HEK293T (cell line): Measurements from ENCODE around the gene SMIM5.

Experiments
- CTCF ChIA-PET: fragments of 350-600 bp; formaldehyde crosslinking; extraction: SDS; loops from one replicate; lab custom pipeline; 2021; ENCODE audit warnings: antibody characterized with exemption, inconsistent platforms; lab: Yijun Ruan, JAX
- POLR2A ChIA-PET: fragments of 350-600 bp; formaldehyde crosslinking; extraction: SDS; loops from one replicate; lab custom pipeline; 2020; ENCODE audit warnings: antibody characterized with exemption, inconsistent platforms; lab: Yijun Ruan, JAX
- DNase-seq: peaks from one replicate; pipeline ENCODE4 v3.0.0; 2012; ENCODE audit warnings: mixed read lengths; ENCODE audit errors: extremely low spot score
- ARNT ChIP-seq: fragments of 450-650 bp; IDR thresholded peaks from 2 replicates; pipeline ENCODE4 v1.6.1; 2017; ENCODE audit warnings: mild to moderate bottlenecking
- BHLHE40 ChIP-seq: fragments of 450-650 bp; IDR thresholded peaks from 2 replicates; pipeline ENCODE4 v1.6.1; 2016; ENCODE audit warnings: mild to moderate bottlenecking, moderate library complexity, borderline replicate concordance
- CTBP1 ChIP-seq: fragments of 450-650 bp; IDR thresholded peaks from 2 replicates; pipeline ENCODE4 v1.6.1; 2016; ENCODE audit warnings: borderline replicate concordance
- ELF4 ChIP-seq: fragments of 450-650 bp; IDR thresholded peaks from 2 replicates; pipeline ENCODE4 v1.6.1; 2017; ENCODE audit warnings: antibody characterized with exemption
- FOXA1 ChIP-seq: fragments of 450-650 bp; IDR thresholded peaks from 2 replicates; pipeline ENCODE4 v1.6.1; 2016; ENCODE audit warnings: mild to moderate bottlenecking
- FOXK2 ChIP-seq: fragments of 450-650 bp; IDR thresholded peaks from 2 replicates; pipeline ENCODE4 v1.6.1; 2016; ENCODE audit warnings: mild to moderate bottlenecking
- FOXM1 ChIP-seq: fragments of 450-650 bp; IDR thresholded peaks from 2 replicates; pipeline ENCODE4 v1.6.1; 2017; ENCODE audit warnings: mild to moderate bottlenecking, borderline replicate concordance
- HDGF ChIP-seq: fragments of 450-650 bp; IDR thresholded peaks from 2 replicates; pipeline ENCODE4 v1.6.1; 2017; ENCODE audit warnings: antibody characterized with exemption, borderline replicate concordance
- L3MBTL2 ChIP-seq: fragments of 450-650 bp; conservative IDR thresholded peaks from 2 replicates; pipeline ENCODE4 v1.6.1; 2016; ENCODE audit warnings: mild to moderate bottlenecking
- LEF1 ChIP-seq: fragments of 450-650 bp; IDR thresholded peaks from 2 replicates; pipeline ENCODE4 v1.6.1; 2017; ENCODE audit warnings: mild to moderate bottlenecking, borderline replicate concordance
- NFRKB ChIP-seq: fragments of 450-650 bp; IDR thresholded peaks from 2 replicates; pipeline ENCODE4 v1.6.1; 2016; ENCODE audit warnings: mild to moderate bottlenecking, moderate library complexity
- SP1 ChIP-seq: fragments of 450-650 bp; IDR thresholded peaks from 2 replicates; pipeline ENCODE4 v1.6.1; 2017
- SUZ12 ChIP-seq: fragments of 450-650 bp; IDR thresholded peaks from 2 replicates; pipeline ENCODE4 v1.6.1; 2016; ENCODE audit warnings: mild to moderate bottlenecking
- TARDBP ChIP-seq: fragments of 450-650 bp; IDR thresholded peaks from 2 replicates; pipeline ENCODE4 v1.6.1; 2016
- ZNF384 ChIP-seq: fragments of 450-650 bp; IDR thresholded peaks from 2 replicates; pipeline ENCODE4 v1.6.1; 2016
- TF ChIP-seq, protein P1 (sequence below): fragments of 450-650 bp; IDR thresholded peaks from 2 replicates; pipeline ENCODE4 v1.6.1; 2016

SMIM5 gene

DNA sequence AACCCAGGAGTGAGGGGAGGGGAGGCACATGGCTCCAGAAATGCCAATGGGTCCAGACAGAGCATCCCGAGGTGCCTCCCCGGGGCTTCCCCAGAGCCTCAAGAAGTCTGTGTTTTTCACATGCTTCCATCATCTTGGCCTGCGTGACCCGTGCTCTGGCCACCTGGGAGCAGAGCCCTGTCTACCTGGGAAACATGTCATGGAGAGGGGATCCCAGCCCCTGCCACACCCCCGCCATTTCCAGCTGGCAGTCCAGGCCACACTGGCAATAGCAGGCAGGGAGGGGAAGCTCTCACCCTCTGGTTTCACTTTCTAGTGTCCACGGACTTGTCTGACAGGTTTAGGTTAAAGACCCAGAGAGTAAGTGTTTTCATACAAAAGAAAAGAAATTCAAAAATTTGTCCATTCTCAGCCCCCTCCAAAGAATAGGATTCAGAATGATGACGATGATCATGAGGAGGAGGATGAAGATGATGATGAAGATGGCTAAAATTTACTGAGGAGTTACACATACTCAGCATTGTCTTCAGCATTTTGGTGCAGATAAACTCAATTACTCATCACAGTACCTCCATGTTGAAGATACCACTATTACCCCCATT, 9.0 kb downstream of the SMIM5 start:
- TF ChIP-seq CTBP1 (no peak), ZNF384 (no peak), NFRKB (no peak), FOXA1 (no peak), ARNT (no peak), FOXK2 (no peak), BHLHE40 (no peak), ELF4 (no peak), HDGF (no peak), L3MBTL2 (no peak), LEF1 (no peak), FOXM1 (no peak)
- ChIA-PET CTCF (interaction anchor here (10.4 kb wide), 1 partner anchor 9 kb away, joined by 69 read pairs; the partner anchor contains the start of gene SMIM5), POLR2A (no interaction called here)
- no peak for DNase-seq

DNA sequence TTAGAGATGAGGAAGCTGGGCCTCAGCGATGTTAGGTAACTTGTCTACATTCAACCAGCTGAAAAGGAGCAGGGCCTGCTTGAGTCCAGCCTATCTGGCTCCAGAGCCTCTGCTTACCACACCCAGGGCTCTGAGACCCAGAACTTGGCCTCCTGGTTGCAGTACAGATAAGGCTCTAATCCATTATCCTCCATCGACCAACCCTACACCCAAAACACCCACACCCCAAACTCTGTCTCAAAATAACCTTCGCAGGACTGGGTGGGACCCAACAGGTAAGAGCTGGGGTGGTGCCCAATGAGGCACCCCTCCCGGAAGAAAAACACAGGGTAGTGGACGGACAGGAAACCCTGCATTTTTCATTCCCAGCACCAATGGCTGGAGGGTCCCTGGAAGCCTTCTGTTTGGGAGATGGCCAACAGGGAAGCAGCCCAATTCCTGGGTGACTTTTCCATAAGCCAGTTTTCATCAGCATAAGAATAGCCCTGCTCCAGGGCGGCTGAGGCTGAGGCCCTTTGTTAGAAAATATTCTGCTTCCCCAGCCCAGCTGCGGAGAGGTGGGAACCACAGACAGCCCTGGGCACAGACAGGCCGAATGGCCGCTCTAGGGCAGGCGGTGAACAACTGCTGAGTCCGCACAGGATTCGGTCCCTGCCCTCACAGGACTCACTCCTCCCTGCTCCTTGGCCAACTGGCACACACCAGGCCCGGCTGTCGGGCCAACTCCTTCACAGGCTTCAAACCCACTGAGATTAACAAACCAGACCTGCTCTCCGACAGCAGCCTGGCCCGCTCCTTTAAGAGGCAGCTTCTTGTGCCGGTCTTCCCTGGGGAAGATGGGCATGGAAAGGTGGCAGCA, 9.8 kb downstream of the SMIM5 start:
- DNase-seq, result no peak
- ChIA-PET CTCF (interaction anchor here (10.4 kb wide), 1 partner anchor 9 kb away, joined by 69 read pairs; the partner anchor contains the start of gene SMIM5), POLR2A (no interaction called here)
- no peak for TF ChIP-seq SUZ12
- TF ChIP-seq NFRKB, result no peak
- no peak for TF ChIP-seq FOXA1
- TF ChIP-seq TARDBP, result no peak
- TF ChIP-seq BHLHE40, result no peak
- no peak for TF ChIP-seq ELF4
- no peak for TF ChIP-seq LEF1
- TF ChIP-seq HDGF, result no peak
- no peak for TF ChIP-seq FOXM1
- no peak for TF ChIP-seq ARNT
- TF ChIP-seq L3MBTL2, result no peak
- TF ChIP-seq, protein P1, sequence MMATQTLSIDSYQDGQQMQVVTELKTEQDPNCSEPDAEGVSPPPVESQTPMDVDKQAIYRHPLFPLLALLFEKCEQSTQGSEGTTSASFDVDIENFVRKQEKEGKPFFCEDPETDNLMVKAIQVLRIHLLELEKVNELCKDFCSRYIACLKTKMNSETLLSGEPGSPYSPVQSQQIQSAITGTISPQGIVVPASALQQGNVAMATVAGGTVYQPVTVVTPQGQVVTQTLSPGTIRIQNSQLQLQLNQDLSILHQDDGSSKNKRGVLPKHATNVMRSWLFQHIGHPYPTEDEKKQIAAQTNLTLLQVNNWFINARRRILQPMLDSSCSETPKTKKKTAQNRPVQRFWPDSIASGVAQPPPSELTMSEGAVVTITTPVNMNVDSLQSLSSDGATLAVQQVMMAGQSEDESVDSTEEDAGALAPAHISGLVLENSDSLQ, result no peak
- no peak for TF ChIP-seq ZNF384
- no peak for TF ChIP-seq CTBP1
- no peak for TF ChIP-seq SP1
- no peak for TF ChIP-seq FOXK2

- DNase-seq, result no peak
- ChIA-PET POLR2A (no interaction called here), CTCF (interaction anchor here (10.4 kb wide), 1 partner anchor 10 kb away, joined by 69 read pairs; the partner anchor contains the start of gene SMIM5)
- TF ChIP-seq L3MBTL2 (no peak), NFRKB (no peak), ELF4 (no peak), SUZ12 (no peak), FOXM1 (no peak), BHLHE40 (no peak), FOXK2 (no peak), SP1 (no peak), HDGF (no peak), FOXA1 (no peak), TARDBP (no peak), LEF1 (no peak), ARNT (no peak), CTBP1 (no peak), ZNF384 (no peak)
- TF ChIP-seq, protein P1, result no peak
Measured at GRCh38 chr17:75643643-75644017, 10.4 kb downstream of the SMIM5 start.

GRCh38 chr17:75645501-75645888, 12.3 kb downstream of the SMIM5 start:
- TF ChIP-seq BHLHE40, result no peak
- TF ChIP-seq ZNF384, result no peak
- no peak for TF ChIP-seq NFRKB
- TF ChIP-seq, protein P1, result no peak
- TF ChIP-seq SP1, result no peak
- no peak for TF ChIP-seq HDGF
- no peak for TF ChIP-seq ARNT
- no peak for TF ChIP-seq FOXA1
- TF ChIP-seq CTBP1, result no peak
- TF ChIP-seq SUZ12, result no peak
- TF ChIP-seq ELF4, result no peak
- TF ChIP-seq TARDBP, result no peak
- no peak for TF ChIP-seq FOXK2
- TF ChIP-seq L3MBTL2, result no peak
- TF ChIP-seq FOXM1, result no peak
- no peak for TF ChIP-seq LEF1
- POLR2A ChIA-PET, result interaction anchor here (1.5 kb wide), 1 partner anchor 134 kb away, joined by 3 read pairs; a partner anchor contains a TSS
- CTCF ChIA-PET, result interaction anchor here (0.7 to 10.4 kb wide), 4 partner anchors 12 to 105 kb away, joined by 3 to 69 read pairs (median 4); partner anchors contain the start of gene SMIM5
- DNase-seq, result no peak

GRCh38 chr17:75645889-75646637, 12.8 kb downstream of the SMIM5 start:
- TF ChIP-seq SP1 (no peak), ARNT (no peak), ZNF384 (no peak), FOXM1 (no peak), SUZ12 (no peak), BHLHE40 (no peak), ELF4 (no peak), L3MBTL2 (no peak), FOXK2 (no peak), LEF1 (no peak), HDGF (no peak), CTBP1 (no peak)
- TF ChIP-seq, protein P1, result no peak
- POLR2A ChIA-PET, result no interaction called here
- no peak for DNase-seq
- CTCF ChIA-PET, result interaction anchor here (0.7 to 10.4 kb wide), 4 partner anchors 12 to 104 kb away, joined by 3 to 69 read pairs (median 4); partner anchors contain the start of gene SMIM5
